IMR-90 (cell line): ENCODE measurements around the gene FTCDNL1. TPM values are rescaled to one million over a fixed set of nuclear protein-coding genes. Genes with fewer than 3 reads are reported as not detected.

ENCODE experiments used
- ATAC-seq: fragments of 200-7000 bp; cut with Tn5 transposase; 2 replicates; pipeline ENCODE4 v1.9.1; 2020; ENCODE audit warnings: low read depth, mild to moderate bottlenecking, moderate library complexity
- BruUV-seq: library from RNA; stranded (reverse); fragments of 400-500 nt; replicated peaks from 2 replicates; lab custom pipeline; 2021; lab: Mats Ljungman, UMichigan
- CTCF ChIA-PET: fragments of 300-600 bp; formaldehyde crosslinking; extraction: SDS; loops from one replicate; lab custom pipeline; 2021; ENCODE audit warnings: antibody characterized with exemption; lab: Yijun Ruan, JAX
- POLR2A ChIA-PET: fragments of 300-600 bp; sonication (Branson Sonifier 250); formaldehyde crosslinking; loops from one replicate; lab custom pipeline; 2022; ENCODE audit warnings: antibody characterized with exemption; ENCODE audit not compliant: unreplicated experiment; lab: Charles Lee
- DNase-seq: peaks from one replicate; pipeline ENCODE4 v3.0.0; 2013
- H2AFZ ChIP-seq: replicated peaks from 2 replicates; pipeline ENCODE3; 2013; ENCODE audit warnings: low read length, mild to moderate bottlenecking; ENCODE audit not compliant: poor library complexity
- H2AK5ac ChIP-seq: 2 replicates; pipeline ENCODE4 v1.6.1; 2013; ENCODE audit warnings: low read depth, low read length, inconsistent platforms
- H2AK9ac ChIP-seq: replicated peaks from 2 replicates; pipeline ENCODE3; 2013; ENCODE audit warnings: mild to moderate bottlenecking, low read depth, low read length, moderate library complexity; ENCODE audit not compliant: poor library complexity
- H2BK120ac ChIP-seq: 2 replicates; pipeline ENCODE4 v1.6.1; 2013; ENCODE audit warnings: low read depth, low read length, inconsistent platforms
- H2BK15ac ChIP-seq: 3 replicates; pipeline ENCODE4 v1.6.1; 2013; ENCODE audit warnings: low read depth, low read length, inconsistent platforms
- H2BK20ac ChIP-seq: 2 replicates; pipeline ENCODE4 v1.6.1; 2013; ENCODE audit warnings: low read depth, mild to moderate bottlenecking, inconsistent platforms, low read length, moderate library complexity
- H2BK5ac ChIP-seq: 2 replicates; pipeline ENCODE4 v1.6.1; 2013; ENCODE audit warnings: mild to moderate bottlenecking, low read depth, low read length, inconsistent platforms; ENCODE audit not compliant: poor library complexity, severe bottlenecking
- H3K14ac ChIP-seq: replicated peaks from 2 replicates; pipeline ENCODE4 v1.6.1; 2013; ENCODE audit warnings: low read depth, low read length, inconsistent platforms
- H3K18ac ChIP-seq: 2 replicates; pipeline ENCODE4 v1.6.1; 2013; ENCODE audit warnings: low read depth, low read length, control low read depth
- H3K23ac ChIP-seq: 2 replicates; pipeline ENCODE4 v1.6.1; 2013; ENCODE audit warnings: low read depth, low read length, inconsistent platforms
- H3K27ac ChIP-seq: 2 replicates; pipeline ENCODE4 v1.5.1; 2013; ENCODE audit warnings: mild to moderate bottlenecking, control low read depth, low read length; ENCODE audit not compliant: insufficient read depth
- H3K27me3 ChIP-seq: 2 replicates; pipeline ENCODE4 v1.6.1; 2013; ENCODE audit warnings: low read length; ENCODE audit not compliant: control insufficient read depth, insufficient read depth
- H3K36me3 ChIP-seq: 2 replicates; pipeline ENCODE4 v1.6.1; 2013; ENCODE audit warnings: low read length, mixed read lengths; ENCODE audit not compliant: control insufficient read depth, insufficient read depth
- H3K4ac ChIP-seq: 2 replicates; pipeline ENCODE4 v1.6.1; 2013; ENCODE audit warnings: low read depth, low read length, inconsistent platforms
- H3K4me1 ChIP-seq: 2 replicates; pipeline ENCODE4 v1.6.1; 2013; ENCODE audit warnings: low read length, mixed read lengths; ENCODE audit not compliant: control insufficient read depth, insufficient read depth
- H3K4me2 ChIP-seq: 2 replicates; pipeline ENCODE4 v1.6.1; 2013; ENCODE audit warnings: low read depth, mild to moderate bottlenecking, control low read depth, low read length, moderate library complexity
- H3K4me3 ChIP-seq: 2 replicates; pipeline ENCODE4 v1.5.1; 2013; ENCODE audit warnings: low read depth, mild to moderate bottlenecking, control low read depth, low read length, moderate library complexity; ENCODE audit not compliant: insufficient read depth
- H3K56ac ChIP-seq: 2 replicates; pipeline ENCODE4 v1.6.1; 2013; ENCODE audit warnings: low read length, inconsistent platforms; ENCODE audit not compliant: insufficient read depth; ENCODE audit errors: extremely low read depth
- H3K79me1 ChIP-seq, 2 experiments: 2 replicates each; pipeline ENCODE4 v1.6.1; 2013; ENCODE audit warnings: low read length in 2 of 2, inconsistent platforms in 1 of 2, low read depth in 1 of 2
- H3K9ac ChIP-seq: 2 replicates; pipeline ENCODE4 v1.6.1; 2013; ENCODE audit warnings: low read depth, low read length, control low read depth
- H3K9me1 ChIP-seq: 2 replicates; pipeline ENCODE4 v1.6.1; 2013; ENCODE audit warnings: low read length, inconsistent platforms; ENCODE audit not compliant: insufficient read depth
- H3K9me3 ChIP-seq: 2 replicates; pipeline ENCODE4 v1.6.1; 2013; ENCODE audit warnings: low read length; ENCODE audit not compliant: control insufficient read depth, insufficient read depth
- H4K20me1 ChIP-seq: 2 replicates; pipeline ENCODE4 v1.6.1; 2013; ENCODE audit warnings: low read length, inconsistent platforms; ENCODE audit not compliant: insufficient read depth
- H4K5ac ChIP-seq: 2 replicates; pipeline ENCODE4 v1.6.1; 2013; ENCODE audit warnings: mild to moderate bottlenecking, low read depth, low read length, control low read depth
- H4K8ac ChIP-seq, 2 experiments: 2 replicates each; pipeline ENCODE4 v1.6.1; 2013; ENCODE audit warnings: low read depth in 2 of 2, low read length in 2 of 2, control low read depth in 1 of 2, inconsistent platforms in 1 of 2
- H4K91ac ChIP-seq: 2 replicates; pipeline ENCODE4 v1.6.1; 2013; ENCODE audit warnings: low read depth, low read length, inconsistent platforms; ENCODE audit not compliant: insufficient read depth
- BHLHE40 ChIP-seq: fragments of 150-350 bp; IDR thresholded peaks from 2 replicates; pipeline ENCODE4 v1.6.1; 2016; ENCODE audit warnings: mild to moderate bottlenecking, low read depth, low read length
- CHD1 ChIP-seq: IDR thresholded peaks from 2 replicates; pipeline ENCODE4 v1.6.1; 2012; ENCODE audit warnings: low read depth, low read length, improper control_type of control experiment
- ELK1 ChIP-seq: fragments of 150-350 bp; IDR thresholded peaks from 2 replicates; pipeline ENCODE4 v1.6.1; 2016; ENCODE audit warnings: low read depth, mild to moderate bottlenecking, low read length, moderate library complexity, borderline replicate concordance
- MXI1 ChIP-seq: IDR thresholded peaks from 2 replicates; pipeline ENCODE4 v1.6.1; 2012; ENCODE audit warnings: low read depth, mild to moderate bottlenecking, low read length, moderate library complexity, borderline replicate concordance
- WGBS, 2 experiments: methylation state at CpG; one replicate each; pipeline versions ENCODE4 v1.1.5 to v1.1.7; 2013; ENCODE audit warnings: missing lambda C conversion rate in 2 of 2; ENCODE audit not compliant: insufficient read length in 1 of 2; ENCODE audit errors: extremely low coverage in 2 of 2; 5-methylcytosine and 5-hydroxymethylcytosine counted together
- dilution Hi-C: fragments of 300-500 bp; cut with HindIII; formaldehyde crosslinking; loops from one replicate; pipeline ENCODE4 v1.14.3; 2018; ENCODE audit warnings: low sequenced_read_pairs; ENCODE audit not compliant: unreplicated experiment
- in situ Hi-C: fragments of 300-500 bp; cut with MboI; formaldehyde crosslinking; loops from 3 replicates; pipeline ENCODE4 v1.14.3; 2019; ENCODE audit warnings: low sequenced_read_pairs, inconsistent platforms, mixed read lengths
- intact Hi-C: fragments of 100-400 bp; cut with micrococcal nuclease; formaldehyde crosslinking; loops from 2 replicates; pipeline ENCODE4 v1.10.0; 2022
- polyA plus RNA-seq, 3 experiments: library from polyadenylated mRNA; depleted of rRNA; stranded (reverse); fragments of >200 nt; gene quantifications; 2 replicates each; pipeline ENCODE4 v1.2.3, GENCODE V29; 2012; ENCODE audit warnings: low replicate concordance in 1 of 3
- total RNA-seq: library from RNA; depleted of rRNA; stranded (reverse); fragments of >200 nt; gene quantifications from 2 replicates; pipeline ENCODE4 v1.2.3, GENCODE V29; 2012
- TF ChIP-seq, protein P1 (sequence below): conservative IDR thresholded peaks from 2 replicates; pipeline ENCODE4 v1.5.1; 2012; ENCODE audit warnings: mild to moderate bottlenecking, low read depth, low read length, improper control_type of control experiment

FTCDNL1 gene
- total and polyA plus RNA-seq, 2 of the 4 experiments (the other 2 are of a cell fraction), result 0.18 to 0.21 TPM

DNA sequence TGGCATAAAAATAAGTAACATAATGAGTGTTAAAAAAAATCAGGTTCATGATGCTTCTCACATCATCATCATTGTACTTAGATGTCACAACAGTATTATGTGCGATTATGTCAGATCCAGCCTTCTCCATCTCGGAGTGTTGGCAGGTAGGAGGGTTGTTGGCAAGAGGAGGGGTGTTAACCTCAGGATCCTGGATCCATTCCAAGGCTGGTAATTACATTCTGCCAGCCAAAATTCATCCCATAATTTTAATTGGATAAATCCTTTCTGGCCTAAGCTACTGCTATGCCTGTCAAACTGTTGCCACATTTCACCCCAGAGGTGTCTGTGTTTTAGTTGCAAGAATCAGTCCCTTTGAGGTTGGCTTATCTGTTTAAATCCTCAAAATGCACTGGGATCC, 891 bp upstream of the FTCDNL1 start:
- no peak overlapping the region for H3K9ac ChIP-seq
- no peak overlapping the region for H3K4me3 ChIP-seq
- DNase-seq, result no peak
- no peak overlapping the region for H2AFZ ChIP-seq
- in situ Hi-C loops, result no loop called here
- no peak overlapping the region for H3K18ac ChIP-seq
- H3K9me1 ChIP-seq, result no peaks in the 10 kb centered on the region
- H3K9me3 ChIP-seq, result no peaks in the 10 kb centered on the region
- dilution Hi-C loops, result no loop called here
- no peak overlapping the region for H3K14ac ChIP-seq
- no CpG with 5 or more reads among the region's 2 CpGs for WGBS, 2 experiments
- no peak for ATAC-seq
- no peak overlapping the region for H2AK9ac ChIP-seq
- no peak overlapping the region for H4K91ac ChIP-seq
- H3K79me1 ChIP-seq, result no peaks in the 10 kb centered on the region
- H2AK5ac ChIP-seq, result no peak overlapping the region
- no peaks in the 10 kb centered on the region for H3K36me3 ChIP-seq
- H3K23ac ChIP-seq, result no peak overlapping the region
- H3K27ac ChIP-seq, result no peak overlapping the region
- H4K8ac ChIP-seq, result no peak overlapping the region
- H2BK120ac ChIP-seq, result no peak overlapping the region
- intact Hi-C loops, result loop anchor here (5.0 kb wide), 1 partner anchor 35 kb away; no protein-coding TSS in a partner anchor
- no peak overlapping the region for H2BK15ac ChIP-seq
- H2BK20ac ChIP-seq, result no peak overlapping the region
- H4K5ac ChIP-seq, result no peak overlapping the region
- CTCF ChIA-PET, result interaction anchor here (0.8 to 1.5 kb wide), 2 partner anchors 8 to 9 kb away, joined by 3 read pairs; no protein-coding TSS in a partner anchor
- H3K4ac ChIP-seq, result no peak overlapping the region
- BruUV-seq, result no TSS peak
- no peak overlapping the region for H3K56ac ChIP-seq
- no peak overlapping the region for H2BK5ac ChIP-seq
- no peaks in the 10 kb centered on the region for H3K4me1 ChIP-seq
- TF ChIP-seq, protein P1, sequence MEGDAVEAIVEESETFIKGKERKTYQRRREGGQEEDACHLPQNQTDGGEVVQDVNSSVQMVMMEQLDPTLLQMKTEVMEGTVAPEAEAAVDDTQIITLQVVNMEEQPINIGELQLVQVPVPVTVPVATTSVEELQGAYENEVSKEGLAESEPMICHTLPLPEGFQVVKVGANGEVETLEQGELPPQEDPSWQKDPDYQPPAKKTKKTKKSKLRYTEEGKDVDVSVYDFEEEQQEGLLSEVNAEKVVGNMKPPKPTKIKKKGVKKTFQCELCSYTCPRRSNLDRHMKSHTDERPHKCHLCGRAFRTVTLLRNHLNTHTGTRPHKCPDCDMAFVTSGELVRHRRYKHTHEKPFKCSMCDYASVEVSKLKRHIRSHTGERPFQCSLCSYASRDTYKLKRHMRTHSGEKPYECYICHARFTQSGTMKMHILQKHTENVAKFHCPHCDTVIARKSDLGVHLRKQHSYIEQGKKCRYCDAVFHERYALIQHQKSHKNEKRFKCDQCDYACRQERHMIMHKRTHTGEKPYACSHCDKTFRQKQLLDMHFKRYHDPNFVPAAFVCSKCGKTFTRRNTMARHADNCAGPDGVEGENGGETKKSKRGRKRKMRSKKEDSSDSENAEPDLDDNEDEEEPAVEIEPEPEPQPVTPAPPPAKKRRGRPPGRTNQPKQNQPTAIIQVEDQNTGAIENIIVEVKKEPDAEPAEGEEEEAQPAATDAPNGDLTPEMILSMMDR, result no peak
- TF ChIP-seq BHLHE40, result no peak
- no peak for TF ChIP-seq ELK1
- TF ChIP-seq CHD1, result no peak
- TF ChIP-seq MXI1, result no peak
- no peaks in the 10 kb centered on the region for H4K20me1 ChIP-seq
- H3K27me3 ChIP-seq, result peaks cover 35% of the 10 kb centered on the region
- no peak overlapping the region for H3K4me2 ChIP-seq
- POLR2A ChIA-PET, result no interaction called here
